RWPE2 (cell line): ENCODE results near the gene HEATR5A.

Source experiments
- ATAC-seq: fragments of 200-7000 bp; cut with Tn5 transposase; 3 replicates; pipeline ENCODE4 v1.9.1; 2021; ENCODE audit warnings: low read depth
- DNase-seq: peaks from one replicate; pipeline ENCODE4 v3.0.0-alpha.2; 2020; ENCODE audit warnings: low spot score
- H3K27ac ChIP-seq: fragments of 450-650 bp; 2 replicates; pipeline ENCODE4 v1.5.1; 2017; ENCODE audit warnings: mild to moderate bottlenecking; ENCODE audit not compliant: poor library complexity, severe bottlenecking
- H3K27me3 ChIP-seq: fragments of 250-450 bp; sonication (Bioruptor Pico); 2 replicates; pipeline ENCODE4 v1.5.1; 2021; ENCODE audit warnings: mild to moderate bottlenecking, moderate library complexity; ENCODE audit not compliant: insufficient read depth, poor library complexity, severe bottlenecking
- H3K36me3 ChIP-seq: fragments of 250-450 bp; sonication (Bioruptor Pico); 2 replicates; pipeline ENCODE4 v1.5.1; 2020; ENCODE audit warnings: low read depth, mild to moderate bottlenecking, moderate library complexity
- H3K4me1 ChIP-seq: fragments of 250-450 bp; sonication (Bioruptor Pico); 2 replicates; pipeline ENCODE4 v1.5.1; 2021; ENCODE audit warnings: mild to moderate bottlenecking, moderate library complexity; ENCODE audit not compliant: insufficient read depth, poor library complexity, severe bottlenecking
- H3K4me3 ChIP-seq: fragments of 250-450 bp; sonication (Bioruptor Pico); 2 replicates; pipeline ENCODE4 v1.5.1; 2021; ENCODE audit warnings: mild to moderate bottlenecking, moderate library complexity; ENCODE audit not compliant: severe bottlenecking
- H3K9me3 ChIP-seq: fragments of 250-450 bp; sonication (Bioruptor Pico); 2 replicates; pipeline ENCODE4 v1.5.1; 2021; ENCODE audit warnings: mild to moderate bottlenecking, moderate library complexity; ENCODE audit not compliant: severe bottlenecking
- TF ChIP-seq, protein P1 (sequence below): fragments of 450-650 bp; IDR thresholded peaks from one replicate; pipeline ENCODE4 v1.5.1; 2017; ENCODE audit warnings: mild to moderate bottlenecking, moderate library complexity; ENCODE audit not compliant: poor library complexity, severe bottlenecking

Gene HEATR5A

DNA sequence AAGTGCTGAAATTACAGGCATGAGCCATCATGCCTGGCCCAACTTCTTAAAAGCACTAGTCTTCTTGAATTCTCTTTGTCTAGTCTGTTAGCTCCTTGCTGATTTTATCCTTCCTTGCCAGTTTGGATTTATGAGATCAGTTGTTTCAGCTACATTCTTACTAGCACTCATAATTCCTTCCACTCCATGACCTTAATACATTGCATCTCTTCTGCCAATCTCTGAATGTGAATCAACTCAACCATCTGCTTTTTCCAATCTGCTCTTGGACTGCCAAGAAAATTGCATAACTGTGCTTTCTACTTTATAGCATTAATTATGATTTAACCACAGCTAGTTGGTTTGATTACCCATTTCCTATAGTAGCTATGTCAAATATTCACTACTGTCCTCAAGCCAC lies 14.9 kb upstream of the HEATR5A start:
- no peak for ATAC-seq
- H3K4me3 ChIP-seq: no peak overlapping the region
- TF ChIP-seq, protein P1, sequence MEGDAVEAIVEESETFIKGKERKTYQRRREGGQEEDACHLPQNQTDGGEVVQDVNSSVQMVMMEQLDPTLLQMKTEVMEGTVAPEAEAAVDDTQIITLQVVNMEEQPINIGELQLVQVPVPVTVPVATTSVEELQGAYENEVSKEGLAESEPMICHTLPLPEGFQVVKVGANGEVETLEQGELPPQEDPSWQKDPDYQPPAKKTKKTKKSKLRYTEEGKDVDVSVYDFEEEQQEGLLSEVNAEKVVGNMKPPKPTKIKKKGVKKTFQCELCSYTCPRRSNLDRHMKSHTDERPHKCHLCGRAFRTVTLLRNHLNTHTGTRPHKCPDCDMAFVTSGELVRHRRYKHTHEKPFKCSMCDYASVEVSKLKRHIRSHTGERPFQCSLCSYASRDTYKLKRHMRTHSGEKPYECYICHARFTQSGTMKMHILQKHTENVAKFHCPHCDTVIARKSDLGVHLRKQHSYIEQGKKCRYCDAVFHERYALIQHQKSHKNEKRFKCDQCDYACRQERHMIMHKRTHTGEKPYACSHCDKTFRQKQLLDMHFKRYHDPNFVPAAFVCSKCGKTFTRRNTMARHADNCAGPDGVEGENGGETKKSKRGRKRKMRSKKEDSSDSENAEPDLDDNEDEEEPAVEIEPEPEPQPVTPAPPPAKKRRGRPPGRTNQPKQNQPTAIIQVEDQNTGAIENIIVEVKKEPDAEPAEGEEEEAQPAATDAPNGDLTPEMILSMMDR: no peak
- H3K27ac ChIP-seq: no peak overlapping the region
- H3K4me1 ChIP-seq: no peaks in the 10 kb centered on the region
- H3K27me3 ChIP-seq: no peaks in the 10 kb centered on the region
- H3K36me3 ChIP-seq: 0 out of 2 replicates have a peak, but pooled peaks cover 4% of the 10 kb centered on the region
- no peaks in the 10 kb centered on the region for H3K9me3 ChIP-seq
- no peak for DNase-seq

DNA sequence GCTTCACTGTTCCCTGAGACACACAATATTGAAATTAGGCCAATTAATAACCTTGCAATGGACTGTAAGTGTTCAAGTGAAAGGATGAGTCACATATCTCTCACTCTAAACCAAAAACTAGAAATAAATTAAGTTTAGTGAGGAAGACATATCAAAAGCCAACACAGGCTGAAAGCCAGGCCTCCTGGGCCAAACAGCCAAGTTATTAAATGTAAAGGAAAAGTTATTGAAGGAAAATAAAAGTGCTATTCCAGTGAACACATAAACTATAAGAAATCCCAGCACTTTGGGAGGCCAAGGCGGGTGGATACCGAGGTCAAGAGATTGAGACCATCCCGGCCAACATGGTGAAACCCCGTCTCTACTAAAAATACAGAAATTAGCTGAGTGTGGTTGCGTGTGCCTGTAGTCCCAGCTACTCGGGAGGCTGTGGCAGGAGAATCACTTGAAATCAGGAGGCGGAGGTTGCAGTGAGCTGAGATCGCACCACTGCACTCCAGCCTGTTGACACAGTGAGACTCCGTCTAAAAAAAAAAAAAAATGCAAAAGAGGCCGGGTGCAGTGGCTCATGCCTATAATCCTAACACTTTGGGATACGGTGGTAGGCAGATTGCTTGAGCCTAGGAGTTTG lies 10.4 kb upstream of the HEATR5A start:
- no peak overlapping the region for H3K4me3 ChIP-seq
- H3K27ac ChIP-seq: no peak overlapping the region
- TF ChIP-seq, protein P1: no peak
- no peak for DNase-seq
- H3K9me3 ChIP-seq: no peaks in the 10 kb centered on the region
- 0 out of 2 replicates have a peak, but pooled peaks cover 4% of the 10 kb centered on the region for H3K36me3 ChIP-seq
- H3K4me1 ChIP-seq: no peaks in the 10 kb centered on the region
- ATAC-seq: no peak
- H3K27me3 ChIP-seq: no peaks in the 10 kb centered on the region

DNA sequence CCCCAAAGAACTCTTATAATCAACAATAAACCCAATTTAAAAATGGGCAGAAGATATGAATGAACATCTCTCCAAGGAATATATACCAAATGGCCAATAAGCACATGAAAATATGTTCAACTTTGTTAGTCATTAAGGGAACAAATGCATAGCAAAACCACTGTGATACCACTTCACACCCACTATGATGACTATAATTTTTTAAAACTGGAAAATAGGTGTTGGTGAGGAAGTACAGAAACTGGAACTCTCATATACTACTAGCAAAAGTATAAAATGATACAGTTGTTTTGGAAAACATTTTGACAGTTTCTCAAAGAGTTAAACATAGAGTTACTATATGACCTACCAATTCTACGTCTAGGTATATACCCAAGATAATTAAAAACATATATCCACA lies 9.4 kb upstream of the HEATR5A start:
- Histone ChIP-seq H3K27ac (no peak overlapping the region), H3K4me3 (no peak overlapping the region), H3K36me3 (0 out of 2 replicates have a peak, but pooled peaks cover 4% of the 10 kb centered on the region), H3K4me1 (no peaks in the 10 kb centered on the region), H3K27me3 (no peaks in the 10 kb centered on the region), H3K9me3 (no peaks in the 10 kb centered on the region)
- TF ChIP-seq, protein P1: no peak
- DNase-seq: no peak
- ATAC-seq: no peak

DNA sequence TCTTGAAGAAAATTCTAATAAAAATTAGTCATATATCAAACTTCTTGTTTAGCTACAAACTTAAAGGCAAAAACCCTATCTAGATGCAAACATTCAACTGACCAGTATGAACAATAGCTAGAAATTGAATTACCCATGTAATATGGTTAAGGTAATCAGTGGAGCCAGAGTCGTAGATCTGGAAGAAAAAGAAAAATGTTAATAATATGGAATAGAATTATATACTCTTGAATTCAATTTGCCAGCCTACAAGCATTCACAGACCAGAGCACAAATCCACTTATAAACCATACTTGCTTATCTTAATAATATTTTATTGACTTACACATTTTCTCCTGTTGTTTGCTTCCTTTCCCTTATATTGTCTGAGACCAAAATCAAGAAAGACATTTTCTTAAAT lies 7.7 kb upstream of the HEATR5A start:
- DNase-seq (no peak), ATAC-seq (no peak)
- no peak overlapping the region for H3K4me3 ChIP-seq
- H3K4me1 ChIP-seq: no peaks in the 10 kb centered on the region
- H3K9me3 ChIP-seq: no peaks in the 10 kb centered on the region
- no peak overlapping the region for H3K27ac ChIP-seq
- TF ChIP-seq, protein P1: no peak
- 0 out of 2 replicates have a peak, but pooled peaks cover 4% of the 10 kb centered on the region for H3K36me3 ChIP-seq
- H3K27me3 ChIP-seq: no peaks in the 10 kb centered on the region

DNA sequence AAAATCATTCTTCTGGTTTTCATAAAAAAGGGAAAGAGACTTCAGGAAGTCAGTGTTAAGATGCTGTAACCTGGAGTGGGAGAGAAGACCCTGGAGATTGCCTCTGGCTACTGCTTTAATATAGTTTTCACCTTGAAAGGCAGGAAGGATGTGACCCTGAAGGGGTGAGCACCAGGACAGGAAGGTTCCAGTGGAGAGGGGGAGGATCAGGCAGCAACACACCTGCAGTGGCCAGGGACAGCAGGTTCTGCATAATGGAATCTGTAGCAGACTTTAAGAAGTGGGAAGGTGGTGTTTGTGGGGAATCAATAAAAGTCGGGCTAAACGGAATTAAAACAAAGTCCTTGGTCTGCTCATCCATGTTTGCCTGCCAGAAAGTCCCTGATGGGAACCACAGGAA lies 6.3 kb upstream of the HEATR5A start:
- H3K4me1 ChIP-seq: no peaks in the 10 kb centered on the region
- H3K27ac ChIP-seq: no peak overlapping the region
- H3K36me3 ChIP-seq: no peaks in the 10 kb centered on the region
- TF ChIP-seq, protein P1: no peak
- H3K4me3 ChIP-seq: no peak overlapping the region
- H3K9me3 ChIP-seq: no peaks in the 10 kb centered on the region
- ATAC-seq (no peak), DNase-seq (no peak)
- H3K27me3 ChIP-seq: no peaks in the 10 kb centered on the region
